ENCODE results near the gene IL21R. TPM values are rescaled to one million over a fixed set of nuclear protein-coding genes. Genes with fewer than 3 reads are reported as not detected.

The IL21R gene
- total and polyA plus RNA-seq, 10 of the 15 experiments (the other 5 are each of a cell fraction or from before 2014, with no cell fraction given): 5.3 to 138 (median 82.5) TPM

GRCh38 chr16:27405546-27406451 lies 3.8 kb downstream of the IL21R start (continued):
- no peak; the same call in 1 of the 2 replicates for TF ChIP-seq ATF7 (IDR thresholded peaks at IDR 0.05; ENCODE audit: low read depth)
- TF ChIP-seq EZH2 (IDR thresholded peaks at IDR 0.05; ENCODE audit: borderline replicate concordance, control insufficient read depth, low read depth, low read length): no peak
- TF ChIP-seq KDM1A (IDR thresholded peaks at IDR 0.05; ENCODE audit: borderline replicate concordance): no peak
- peak; percentile 40 for TF ChIP-seq SKIL (IDR thresholded peaks at IDR 0.05; ENCODE audit: low read depth, poor library complexity, severe bottlenecking)
- no peak for TF ChIP-seq STAT1 (conservative IDR thresholded peaks at IDR 0.05)
- peak; percentile 41; the same call in 1 of the 2 replicates for TF ChIP-seq REST (IDR thresholded peaks at IDR 0.05; ENCODE audit: low read depth, low read length)
- TF ChIP-seq SREBF2 (IDR thresholded peaks at IDR 0.05; ENCODE audit: low read length): no peak
- TF ChIP-seq ZNF24 (IDR thresholded peaks at IDR 0.05): peak; percentile 26; the same call in 1 of the 2 replicates
- TF ChIP-seq BCL11A (IDR thresholded peaks at IDR 0.05; ENCODE audit: low read depth, low read length): peak; percentile 95
- no peak for TF ChIP-seq NFXL1 (IDR thresholded peaks at IDR 0.05; ENCODE audit: borderline replicate concordance)
- TF ChIP-seq ATF3 (IDR thresholded peaks at IDR 0.05; ENCODE audit: borderline replicate concordance, extremely low read depth, low read depth, low read length): no peak
- no peak for TF ChIP-seq PAX8 (IDR thresholded peaks at IDR 0.05)
- TF ChIP-seq ESRRA (IDR thresholded peaks at IDR 0.05; ENCODE audit: low read length): no peak
- TF ChIP-seq IRF5 (IDR thresholded peaks at IDR 0.05; ENCODE audit: borderline replicate concordance): no peak
- TF ChIP-seq CREM (IDR thresholded peaks at IDR 0.05; ENCODE audit: low read depth): peak; percentile 93
- TF ChIP-seq YY1 (IDR thresholded peaks at IDR 0.05; ENCODE audit: low read depth, low read length): no peak
- TF ChIP-seq HCFC1 (IDR thresholded peaks at IDR 0.05; ENCODE audit: low read length): peak; percentile 8; the same call in 1 of the 2 replicates
- TF ChIP-seq ZNF622 (IDR thresholded peaks at IDR 0.05): no peak
- TF ChIP-seq HDAC2 (IDR thresholded peaks at IDR 0.05): no peak
- no peak for TF ChIP-seq SMC3 (IDR thresholded peaks at IDR 0.05; ENCODE audit: borderline replicate concordance, low read length)
- 0 out of 2 replicates have a peak, but pooled peaks have one; percentile 33 for TF ChIP-seq CHD2 (IDR thresholded peaks at IDR 0.05; ENCODE audit: borderline replicate concordance, low read depth, low read length)
- TF ChIP-seq MTA3 (IDR thresholded peaks at IDR 0.05; ENCODE audit: borderline replicate concordance, low read length): no peak
- peak; percentile 95 for TF ChIP-seq NR2F1 (conservative IDR thresholded peaks at IDR 0.05)
- no peak; the same call in 1 of the 2 replicates for TF ChIP-seq NBN (IDR thresholded peaks at IDR 0.05)
